ENCODE data around the gene NAA40. TPM values are rescaled to one million over a fixed set of nuclear protein-coding genes. Genes with fewer than 3 reads are reported as not detected.
A peak's percentile ranks its signal among the peaks of the same experiment; 100 is the strongest.

The NAA40 gene
- total RNA-seq, 1 experiment from 2014 or later = 44.9 TPM

DNA sequence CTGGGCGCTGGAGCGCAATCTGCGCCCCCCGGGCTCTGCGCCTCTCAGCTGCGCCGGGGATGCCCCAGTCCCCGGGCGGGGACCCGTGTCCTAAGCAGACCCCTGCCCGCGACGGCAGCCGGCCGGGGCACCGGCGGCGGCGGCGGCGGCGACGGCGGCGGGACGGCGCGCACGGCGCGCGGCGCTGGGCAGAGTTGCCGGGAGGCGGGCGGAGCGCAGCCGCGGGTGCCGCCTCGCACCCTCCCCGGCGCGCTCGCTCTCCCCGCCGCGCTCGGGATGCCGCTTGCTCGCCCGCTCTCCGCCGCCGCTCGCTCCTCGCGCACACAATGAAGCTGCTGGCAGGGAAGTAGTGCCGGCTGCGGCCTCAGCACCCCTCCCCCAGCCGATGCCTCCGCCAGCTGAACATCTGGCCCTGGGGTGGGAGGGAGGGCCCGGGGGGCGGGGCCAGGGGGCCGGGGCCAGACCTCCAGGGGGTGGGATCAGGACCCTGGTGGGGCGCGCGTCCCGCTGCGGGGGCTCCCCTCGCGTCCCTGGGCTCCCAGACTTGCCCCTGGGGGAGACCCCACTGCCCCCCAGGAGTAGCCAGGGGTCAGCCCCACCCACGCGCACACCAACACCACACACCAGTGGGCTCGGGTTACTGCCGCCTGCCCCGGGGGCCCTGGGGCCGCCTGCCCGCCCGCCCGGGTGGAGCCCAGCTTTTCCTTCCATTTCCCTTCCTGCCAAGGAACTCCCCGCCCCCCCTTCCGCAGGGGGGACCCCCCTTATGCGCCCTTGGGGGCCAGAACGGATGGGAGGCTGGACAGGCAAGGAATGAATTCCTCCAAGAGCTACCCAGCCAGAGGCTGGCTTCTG lies 21.7 kb upstream of the NAA40 start, which contains the start of gene RCOR2:
RCOR2 (minus strand) TSS at position 328 of the 855 bp plus-strand sequence. CDS start 708 bp downstream, outside the sequence.
- Mint-ChIP-seq H3K4me3 (ENCODE audit: low read depth, unreplicated experiment) (peak within 1 kb of the TSS; percentile 70), H3K4me1 (ENCODE audit: low read depth, unreplicated experiment) (peaks cover 8% of the 10 kb centered on the region), H3K36me3 (ENCODE audit: insufficient read depth, unreplicated experiment) (peaks cover 28% of the 10 kb centered on the region), H3K27me3 (ENCODE audit: unreplicated experiment) (peaks cover 53% of the 10 kb centered on the region), H3K27ac (ENCODE audit: unreplicated experiment) (no peak within 1 kb of the TSS), H3K9me3 (ENCODE audit: low read depth, unreplicated experiment) (no peaks in the 10 kb centered on the region)
- no peak for TF ChIP-seq CTCF (IDR thresholded peaks at IDR 0.05; ENCODE audit: unreplicated experiment)
- CTCF ChIA-PET = interaction anchor here (0.8 kb wide), 1 partner anchor 17 kb away, joined by 3 read pairs; no protein-coding TSS in a partner anchor
- peak; percentile 63 for DNase-seq
- intact Hi-C loops (cut with micrococcal nuclease; ENCODE audit: unreplicated experiment) = no loop called here
- no TSS peak for BruUV-seq (replicated peaks)

DNA sequence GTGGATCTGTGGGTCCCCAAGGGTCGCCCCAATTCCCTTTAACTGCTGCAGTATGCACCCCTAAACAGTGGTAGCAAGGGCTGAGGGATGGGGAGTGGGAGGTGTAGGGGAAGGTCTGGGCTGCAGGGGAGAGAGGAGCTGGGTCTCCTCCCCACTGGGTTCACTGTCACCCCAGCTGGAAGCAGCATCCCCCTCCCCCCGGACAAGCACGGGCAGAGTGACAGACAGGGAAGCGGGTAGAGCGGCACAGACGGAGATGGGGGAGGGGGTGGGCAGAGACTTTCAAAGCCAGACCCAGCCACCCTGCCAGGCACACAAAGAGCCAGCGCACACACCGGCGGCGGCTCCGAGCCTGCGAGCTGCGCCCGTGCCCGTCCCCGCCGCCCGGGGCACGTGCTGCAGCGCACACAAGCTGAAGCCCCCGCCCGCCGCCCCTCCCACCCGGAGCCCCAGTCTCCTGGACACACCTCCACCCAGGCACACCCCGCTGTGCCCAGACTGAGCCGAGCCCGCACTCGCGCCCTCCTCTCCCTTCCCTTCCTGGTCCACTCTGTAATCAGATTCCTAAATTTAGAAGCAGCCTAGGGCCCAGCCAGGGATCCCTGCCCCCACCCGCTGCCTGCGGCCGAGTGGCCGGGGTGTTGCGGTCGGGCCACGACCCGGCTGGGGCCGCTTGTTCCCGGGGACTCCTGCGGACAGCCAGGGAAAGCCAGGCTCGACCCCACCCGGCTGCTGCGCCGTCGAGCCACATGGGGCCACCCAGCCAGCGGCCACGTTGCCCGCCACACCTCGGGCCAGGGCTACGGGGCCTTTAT lies 20.9 kb upstream of the NAA40 start:
- peaks cover 22% of the 10 kb centered on the region for H3K36me3 Mint-ChIP-seq (ENCODE audit: insufficient read depth, unreplicated experiment)
- H3K9me3 Mint-ChIP-seq (ENCODE audit: low read depth, unreplicated experiment) = no peaks in the 10 kb centered on the region
- BruUV-seq (replicated peaks) = no TSS peak
- peaks cover 8% of the 10 kb centered on the region for H3K4me1 Mint-ChIP-seq (ENCODE audit: low read depth, unreplicated experiment)
- no peak overlapping the region for H3K27ac Mint-ChIP-seq (ENCODE audit: unreplicated experiment)
- H3K4me3 Mint-ChIP-seq (ENCODE audit: low read depth, unreplicated experiment) = peak overlapping the region; percentile 70
- DNase-seq = peak; percentile 21
- intact Hi-C loops (cut with micrococcal nuclease; ENCODE audit: unreplicated experiment) = no loop called here
- no peak for TF ChIP-seq CTCF (IDR thresholded peaks at IDR 0.05; ENCODE audit: unreplicated experiment)
- CTCF ChIA-PET = interaction anchor here (0.5 to 0.8 kb wide), 2 partner anchors 16 to 1311 kb away, joined by 3 read pairs; no protein-coding TSS in a partner anchor
- peaks cover 62% of the 10 kb centered on the region for H3K27me3 Mint-ChIP-seq (ENCODE audit: unreplicated experiment)

DNA sequence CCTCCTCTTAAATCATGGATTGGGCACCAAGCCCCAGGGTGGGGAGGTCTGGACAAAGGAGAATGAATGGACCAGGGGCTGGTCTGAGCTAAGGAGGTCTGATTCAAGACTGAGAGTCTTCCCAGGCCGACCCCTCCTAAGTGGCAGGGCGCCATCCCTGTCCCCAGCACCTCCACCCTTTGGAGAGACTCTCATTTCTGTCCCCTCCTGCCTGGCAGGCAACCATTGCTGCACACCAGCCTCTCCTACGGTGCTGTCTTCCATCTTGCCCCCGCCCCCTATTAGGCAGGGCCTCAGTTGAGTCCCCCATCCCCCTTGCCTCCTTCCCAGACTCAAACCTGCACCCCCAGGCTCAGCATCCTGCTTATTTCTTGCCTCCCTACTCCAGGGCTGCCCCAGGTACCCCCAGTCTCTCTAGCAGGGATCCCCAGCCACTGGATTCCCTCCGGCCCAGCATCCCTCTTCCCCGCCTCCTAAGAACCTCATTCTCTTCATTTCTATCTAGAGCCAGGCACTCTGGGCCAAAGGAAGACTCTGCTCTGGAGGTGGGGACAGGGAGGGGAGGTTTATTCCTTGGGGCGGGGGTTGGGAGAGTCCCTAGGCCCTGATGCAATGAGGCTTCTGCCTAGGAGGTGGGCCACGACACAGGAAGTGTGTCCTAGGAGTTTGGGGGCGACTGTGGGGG lies 20.2 kb upstream of the NAA40 start:
- intact Hi-C loops (cut with micrococcal nuclease; ENCODE audit: unreplicated experiment) = no loop called here
- DNase-seq = no peak
- Mint-ChIP-seq H3K27me3 (ENCODE audit: unreplicated experiment) (peaks cover 69% of the 10 kb centered on the region), H3K27ac (ENCODE audit: unreplicated experiment) (no peak overlapping the region), H3K36me3 (ENCODE audit: insufficient read depth, unreplicated experiment) (peaks cover 19% of the 10 kb centered on the region), H3K4me3 (ENCODE audit: low read depth, unreplicated experiment) (peak overlapping the region; percentile 70), H3K9me3 (ENCODE audit: low read depth, unreplicated experiment) (no peaks in the 10 kb centered on the region), H3K4me1 (ENCODE audit: low read depth, unreplicated experiment) (peaks cover 8% of the 10 kb centered on the region)
- TF ChIP-seq CTCF (IDR thresholded peaks at IDR 0.05; ENCODE audit: unreplicated experiment) = no peak
- CTCF ChIA-PET = interaction anchor here (0.5 kb wide), 1 partner anchor 1312 kb away, joined by 3 read pairs; no protein-coding TSS in a partner anchor
- BruUV-seq (replicated peaks) = no TSS peak

All from Calu3 (cell line).